GM19351 (cell line): ENCODE measurements around the gene CCDC69.
"Not testable (repeated sequence)": the region's sequence is repeated elsewhere in the genome, so short reads cannot be mapped to it uniquely, and the experiment has no call there.

Source experiments
- ATAC-seq: cut with Tn5 transposase; IDR thresholded peaks from one replicate; pipeline ENCODE4 v1.9.1; 2021; ENCODE audit warnings: mild to moderate bottlenecking, moderate library complexity; ENCODE audit not compliant: unreplicated experiment

Gene CCDC69

DNA sequence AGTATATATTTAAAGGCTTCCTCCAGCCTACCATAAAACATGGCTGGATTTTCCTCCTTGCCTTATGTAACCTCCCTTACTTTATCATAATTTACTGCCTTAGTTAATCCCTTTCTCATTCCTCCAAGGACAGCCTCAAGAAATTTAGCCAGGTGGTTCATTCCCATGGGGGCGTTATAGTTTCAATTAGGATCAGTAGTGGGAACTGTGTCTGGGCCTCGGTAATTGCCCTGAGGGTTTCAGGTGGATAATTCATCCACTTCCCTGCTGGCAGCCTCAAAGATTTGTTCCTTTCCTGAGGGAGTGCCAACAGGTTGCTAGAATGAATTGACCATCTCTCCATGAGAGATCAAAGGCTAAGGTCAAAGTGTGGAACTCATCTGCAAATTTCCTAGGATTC is 24.8 kb upstream of the CCDC69 start:
- no peak for ATAC-seq

GRCh38 chr5:151245680-151246219 is 21.9 kb upstream of the CCDC69 start:
- ATAC-seq, result no peak

DNA sequence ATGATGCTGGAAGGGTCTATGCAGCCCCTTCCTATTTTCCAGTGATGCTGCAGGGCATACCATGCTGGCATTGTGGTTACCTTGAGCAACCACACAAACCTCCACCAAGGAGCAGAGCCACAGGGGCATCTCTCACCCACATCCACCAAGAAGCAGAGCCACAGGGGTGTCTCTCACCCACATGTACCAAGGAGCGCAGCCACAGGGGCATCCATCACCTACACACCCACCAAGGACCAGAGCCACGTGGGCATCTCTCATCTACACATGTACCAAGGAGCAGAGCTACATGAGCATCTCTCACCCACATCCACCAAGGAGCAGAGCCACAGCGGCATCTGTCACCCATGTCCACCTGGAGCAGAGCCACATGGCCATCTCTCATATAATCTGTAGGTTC is 20.3 kb upstream of the CCDC69 start:
- no peak for ATAC-seq

GRCh38 chr5:151243564-151243963 is 19.7 kb upstream of the CCDC69 start:
- no peak for ATAC-seq

DNA sequence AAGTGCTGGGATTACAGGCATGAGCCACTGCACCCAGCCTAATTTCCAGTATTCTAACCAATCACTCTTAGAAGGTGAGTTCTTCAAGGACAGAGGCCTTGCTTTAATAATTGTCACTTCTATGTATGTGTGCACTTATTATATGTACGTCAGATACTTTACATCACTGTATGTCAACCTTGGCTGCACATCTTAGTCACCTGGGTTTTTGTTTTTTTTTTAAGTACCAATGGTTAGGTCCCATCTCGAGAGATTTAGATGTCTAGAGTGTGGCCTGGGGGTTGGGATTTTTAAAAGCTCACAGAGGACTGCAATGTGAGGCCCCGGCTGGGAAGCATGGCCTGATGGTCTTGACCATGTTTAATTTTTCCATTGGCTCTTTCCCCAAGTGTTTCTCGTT is 19.2 kb upstream of the CCDC69 start:
- ATAC-seq, result no peak

- ATAC-seq, result peak; percentile 32
Observed at GRCh38 chr5:151240924-151241635, 17.2 kb upstream of the CCDC69 start.

GRCh38 chr5:151240268-151240835 is 16.5 kb upstream of the CCDC69 start:
- ATAC-seq, result not testable (repeated sequence)

DNA sequence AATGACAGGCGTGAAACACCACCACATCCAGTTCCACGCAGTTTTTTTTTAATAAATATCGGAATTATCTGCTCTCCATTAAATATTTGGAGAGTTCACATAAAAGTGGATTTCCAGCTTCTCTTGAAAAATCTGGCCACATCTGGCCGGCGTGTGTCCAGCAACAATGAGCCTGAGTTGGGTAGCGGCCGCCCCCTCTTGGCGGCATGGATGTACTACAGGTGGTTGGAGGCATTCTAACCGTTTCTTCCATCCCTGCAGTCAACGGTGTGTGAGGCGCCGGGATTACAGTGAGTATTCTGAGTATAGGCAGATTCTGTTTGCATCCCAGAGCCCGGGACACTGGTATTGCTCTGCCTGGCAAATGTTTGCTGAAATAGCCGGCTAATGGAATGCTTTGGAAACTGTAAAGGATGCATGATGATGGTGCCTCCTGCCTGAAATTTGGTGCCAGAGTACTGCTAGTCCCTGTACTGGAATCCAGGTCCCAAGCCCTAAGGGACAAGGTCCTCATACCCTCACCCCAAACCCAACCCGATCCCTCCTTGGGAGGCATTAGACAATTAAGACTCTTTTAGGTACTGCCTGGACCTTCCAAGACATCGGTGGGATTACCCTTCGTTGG is 15.5 kb upstream of the CCDC69 start:
- ATAC-seq, result peak; percentile 41

DNA sequence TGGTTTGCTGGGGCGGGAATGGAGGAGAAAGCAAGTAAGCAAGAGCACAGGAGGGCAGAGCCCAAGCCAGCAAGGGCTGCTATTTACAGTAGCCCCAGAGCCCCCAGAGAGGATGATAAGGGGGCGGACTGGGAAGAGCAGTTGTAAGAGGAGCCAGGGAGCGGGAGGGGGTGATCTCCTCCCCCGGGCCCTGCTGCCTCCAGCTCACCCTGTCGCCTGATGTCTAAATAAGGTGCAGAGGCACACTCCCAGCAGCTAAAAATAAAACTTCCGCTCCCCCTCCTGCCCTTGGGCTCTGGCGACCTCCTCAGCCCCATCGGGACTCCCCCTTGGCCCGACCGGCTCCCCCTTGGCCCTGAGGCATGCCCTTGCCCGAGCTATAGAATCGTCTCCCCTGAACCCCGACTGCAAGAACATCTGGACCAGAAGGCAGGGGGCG is 14.4 kb upstream of the CCDC69 start:
- peak; percentile 31 for ATAC-seq

DNA sequence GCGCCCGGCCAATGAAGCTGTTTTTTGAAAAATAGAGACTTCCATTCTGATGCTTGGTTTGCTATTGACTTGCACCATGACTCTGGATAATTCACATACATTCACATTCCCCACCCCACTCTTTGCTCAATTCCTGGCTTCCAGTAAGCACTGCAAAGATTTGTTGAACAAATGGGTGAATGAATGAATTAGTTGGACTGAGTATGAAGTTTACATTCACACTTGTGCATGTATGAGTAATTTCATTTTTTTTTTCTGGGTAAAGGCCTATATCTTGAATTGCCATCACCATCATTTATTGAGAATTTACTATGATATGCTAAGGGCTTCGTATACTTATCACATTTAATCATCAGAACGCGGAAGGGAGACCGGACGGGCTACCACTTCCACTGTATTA is 13.8 kb upstream of the CCDC69 start:
- no peak for ATAC-seq

- ATAC-seq, result no peak
Observed at GRCh38 chr5:151236888-151237287, 13.0 kb upstream of the CCDC69 start.

DNA sequence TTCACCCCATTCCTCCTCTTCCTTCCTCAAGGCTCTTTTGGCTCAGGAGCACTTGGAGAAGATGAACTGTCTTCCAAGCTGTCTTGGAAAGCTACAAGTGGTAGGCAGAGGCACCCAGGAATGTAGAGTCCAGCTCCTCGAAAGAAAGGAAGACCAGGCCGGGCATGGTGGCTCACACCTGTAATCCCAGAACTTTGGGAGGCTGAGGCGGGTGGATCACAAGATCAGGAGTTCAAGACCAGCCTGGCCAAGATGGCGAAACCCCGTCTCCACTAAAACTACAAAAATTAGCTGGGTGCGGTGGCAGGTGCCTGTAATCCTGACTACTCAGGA is 11.3 kb upstream of the CCDC69 start:
- not testable (repeated sequence) for ATAC-seq

GRCh38 chr5:151234476-151235238 is 10.8 kb upstream of the CCDC69 start:
- peak; percentile 74 for ATAC-seq

DNA sequence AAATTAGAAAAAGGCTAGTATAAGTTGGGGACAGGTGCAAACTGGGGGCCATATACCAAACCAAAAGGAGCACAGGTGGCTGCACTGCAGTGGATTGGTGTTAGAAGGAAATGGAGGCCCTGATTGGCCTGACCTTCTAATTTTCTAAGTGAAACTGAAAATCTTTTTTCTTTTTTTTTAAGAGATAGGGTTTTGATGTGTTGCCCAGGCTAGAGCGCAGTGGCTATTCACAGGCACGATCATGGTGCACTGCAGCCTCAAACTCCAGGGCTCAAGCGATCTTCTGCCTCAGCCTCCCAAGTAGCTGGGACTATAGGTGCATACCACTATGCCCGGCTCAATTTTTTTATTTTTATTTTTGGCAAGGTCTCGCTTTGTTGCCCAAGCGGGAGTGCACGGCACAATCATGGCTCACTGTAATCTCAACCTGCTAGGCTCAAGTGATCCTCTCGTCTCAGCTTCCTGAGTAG is 9.8 kb upstream of the CCDC69 start:
- ATAC-seq, result peak; percentile 59

DNA sequence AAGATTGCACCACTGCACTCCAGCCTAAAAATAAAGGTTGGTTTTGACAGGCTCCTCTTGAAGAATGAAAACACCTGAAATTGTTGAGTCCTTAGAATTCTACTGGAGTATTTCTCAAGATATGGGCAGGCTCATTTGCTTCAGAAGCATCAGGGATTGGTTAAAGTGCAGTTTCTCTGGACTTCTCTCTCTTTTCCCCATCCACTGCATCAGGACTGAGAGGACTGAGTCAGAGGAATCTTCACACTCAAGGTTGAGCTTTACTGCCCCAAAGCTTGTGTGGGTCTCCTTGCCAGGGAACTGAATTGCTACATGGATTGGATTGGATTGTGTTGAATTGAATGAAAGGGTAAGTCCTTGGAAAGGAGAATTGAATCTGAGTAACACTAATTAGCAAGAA is 7.5 kb upstream of the CCDC69 start:
- no peak for ATAC-seq

GRCh38 chr5:151230048-151230680 is 6.3 kb upstream of the CCDC69 start:
- ATAC-seq, result no peak

DNA sequence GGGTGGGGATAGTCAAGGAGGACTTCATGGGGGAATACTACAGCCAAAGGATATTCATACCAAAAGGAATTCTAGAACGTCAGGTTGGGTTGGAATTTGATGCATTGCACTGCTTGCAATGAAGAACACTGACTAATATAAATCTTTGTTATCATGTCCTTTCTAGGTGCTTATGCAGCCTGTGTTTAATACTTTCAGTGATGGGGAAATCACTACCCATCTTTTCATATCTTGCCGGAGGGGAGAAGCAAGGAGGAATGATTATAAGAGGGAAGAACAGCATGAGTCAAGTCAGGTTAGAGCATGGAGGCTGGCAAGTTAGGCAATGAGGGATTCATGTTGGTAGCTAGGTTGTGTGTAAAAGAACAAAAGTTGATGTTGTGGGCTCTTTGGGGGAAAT is 5.1 kb upstream of the CCDC69 start:
- no peak for ATAC-seq

- ATAC-seq, result no peak
Observed at GRCh38 chr5:151227918-151228447, 4.1 kb upstream of the CCDC69 start.

GRCh38 chr5:151225475-151225874 is 1.6 kb upstream of the CCDC69 start:
- no peak for ATAC-seq

DNA sequence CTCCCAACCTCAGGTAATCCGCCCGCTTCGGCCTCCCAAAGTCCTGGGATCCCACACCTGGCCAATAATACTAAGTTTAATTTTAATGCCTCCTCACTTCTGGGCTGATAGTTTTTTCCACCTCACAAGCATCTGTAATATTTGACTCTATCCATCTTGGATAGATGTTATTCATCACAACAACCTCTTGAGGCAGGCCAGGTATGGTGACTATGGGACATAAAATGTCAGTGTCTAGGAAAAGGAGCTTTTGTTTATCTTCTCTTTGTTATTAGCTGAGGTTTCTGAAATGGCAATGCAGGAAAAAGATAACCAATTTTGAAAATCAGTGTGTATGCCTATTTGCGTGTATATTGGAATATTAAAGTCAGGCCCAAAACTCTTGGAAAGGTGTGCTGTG is 1.2 kb upstream of the CCDC69 start:
- no peak for ATAC-seq

GRCh38 chr5:151224372-151224771 is 480 bp upstream of the CCDC69 start:
- ATAC-seq, result peak; percentile 41
